PFSK-1 (cell line): ENCODE measurements around the gene TMC3.

Source experiments
- FOXP2 ChIP-seq: optimal IDR thresholded peaks from 2 replicates; pipeline ENCODE3; 2011; ENCODE audit warnings: borderline replicate concordance, control low read depth, inconsistent platforms; ENCODE audit not compliant: insufficient read depth; ENCODE audit errors: extremely low read length, extremely low read depth
- POLR2AphosphoS5 ChIP-seq: IDR thresholded peaks from 2 replicates; pipeline ENCODE4 v1.6.1; 2012; ENCODE audit warnings: low read depth, mild to moderate bottlenecking, control low read depth, low read length, moderate library complexity
- SIN3A ChIP-seq: IDR thresholded peaks from 2 replicates; pipeline ENCODE4 v1.6.1; 2012; ENCODE audit warnings: mild to moderate bottlenecking, low read length, moderate library complexity, borderline replicate concordance; ENCODE audit not compliant: insufficient read depth
- TAF1 ChIP-seq: IDR thresholded peaks from 2 replicates; pipeline ENCODE4 v1.6.1; 2012; ENCODE audit warnings: low read length, control low read depth, borderline replicate concordance; ENCODE audit not compliant: insufficient read depth
- TF ChIP-seq, protein P1 (sequence below), 2 experiments: IDR thresholded peaks; 2 replicates each; pipeline versions ENCODE4 v1.6.1 to v1.8.0; 2011 to 2012; ENCODE audit warnings: low read depth in 2 of 2, low read length in 2 of 2, control low read depth in 1 of 2, inconsistent platforms in 1 of 2, mild to moderate bottlenecking in 1 of 2, moderate library complexity in 1 of 2; ENCODE audit not compliant: insufficient read depth in 1 of 2

Gene TMC3

GRCh38 chr15:81388436-81388770 is 14.4 kb upstream of the TMC3 start:
- TF ChIP-seq FOXP2 (no peak), TAF1 (no peak), SIN3A (no peak)

GRCh38 chr15:81387621-81388435 is 13.8 kb upstream of the TMC3 start:
- no peak for TF ChIP-seq SIN3A
- no peak for TF ChIP-seq TAF1
- TF ChIP-seq FOXP2 = no peak
- TF ChIP-seq, protein P1, sequence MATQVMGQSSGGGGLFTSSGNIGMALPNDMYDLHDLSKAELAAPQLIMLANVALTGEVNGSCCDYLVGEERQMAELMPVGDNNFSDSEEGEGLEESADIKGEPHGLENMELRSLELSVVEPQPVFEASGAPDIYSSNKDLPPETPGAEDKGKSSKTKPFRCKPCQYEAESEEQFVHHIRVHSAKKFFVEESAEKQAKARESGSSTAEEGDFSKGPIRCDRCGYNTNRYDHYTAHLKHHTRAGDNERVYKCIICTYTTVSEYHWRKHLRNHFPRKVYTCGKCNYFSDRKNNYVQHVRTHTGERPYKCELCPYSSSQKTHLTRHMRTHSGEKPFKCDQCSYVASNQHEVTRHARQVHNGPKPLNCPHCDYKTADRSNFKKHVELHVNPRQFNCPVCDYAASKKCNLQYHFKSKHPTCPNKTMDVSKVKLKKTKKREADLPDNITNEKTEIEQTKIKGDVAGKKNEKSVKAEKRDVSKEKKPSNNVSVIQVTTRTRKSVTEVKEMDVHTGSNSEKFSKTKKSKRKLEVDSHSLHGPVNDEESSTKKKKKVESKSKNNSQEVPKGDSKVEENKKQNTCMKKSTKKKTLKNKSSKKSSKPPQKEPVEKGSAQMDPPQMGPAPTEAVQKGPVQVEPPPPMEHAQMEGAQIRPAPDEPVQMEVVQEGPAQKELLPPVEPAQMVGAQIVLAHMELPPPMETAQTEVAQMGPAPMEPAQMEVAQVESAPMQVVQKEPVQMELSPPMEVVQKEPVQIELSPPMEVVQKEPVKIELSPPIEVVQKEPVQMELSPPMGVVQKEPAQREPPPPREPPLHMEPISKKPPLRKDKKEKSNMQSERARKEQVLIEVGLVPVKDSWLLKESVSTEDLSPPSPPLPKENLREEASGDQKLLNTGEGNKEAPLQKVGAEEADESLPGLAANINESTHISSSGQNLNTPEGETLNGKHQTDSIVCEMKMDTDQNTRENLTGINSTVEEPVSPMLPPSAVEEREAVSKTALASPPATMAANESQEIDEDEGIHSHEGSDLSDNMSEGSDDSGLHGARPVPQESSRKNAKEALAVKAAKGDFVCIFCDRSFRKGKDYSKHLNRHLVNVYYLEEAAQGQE (IDR thresholded peaks at IDR 0.05; ENCODE audit: insufficient read depth in 1 of 2, low read depth in 2 of 2, low read length in 2 of 2) = no peak
- no peak for TF ChIP-seq POLR2AphosphoS5

GRCh38 chr15:81386947-81387346 is 12.9 kb upstream of the TMC3 start:
- TF ChIP-seq TAF1 = no peak
- TF ChIP-seq, protein P1 (IDR thresholded peaks at IDR 0.05; ENCODE audit: insufficient read depth in 1 of 2, low read depth in 2 of 2, low read length in 2 of 2) = no peak
- no peak for TF ChIP-seq FOXP2
- no peak for TF ChIP-seq SIN3A
- TF ChIP-seq POLR2AphosphoS5 = no peak

DNA sequence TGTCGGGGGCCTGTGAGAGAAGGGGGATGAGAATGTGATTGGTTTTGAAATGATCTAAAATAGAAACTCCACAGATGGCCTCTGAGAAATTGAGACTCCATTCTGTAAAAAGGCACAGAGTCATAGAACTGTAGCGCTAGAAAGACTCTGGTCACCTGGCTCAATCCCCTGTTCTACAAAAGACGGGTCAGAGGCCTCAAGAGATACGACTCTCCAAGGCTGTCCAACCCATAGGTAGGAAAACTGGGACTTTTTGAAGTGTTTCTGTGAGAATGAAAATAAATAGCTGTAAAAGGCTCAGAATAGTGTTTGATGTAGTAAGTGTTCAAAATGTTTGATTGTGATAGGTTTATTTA is 11.7 kb upstream of the TMC3 start:
- TF ChIP-seq SIN3A (no peak), TAF1 (no peak), FOXP2 (no peak), POLR2AphosphoS5 (no peak)
- TF ChIP-seq, protein P1 (IDR thresholded peaks at IDR 0.05; ENCODE audit: insufficient read depth in 1 of 2, low read depth in 2 of 2, low read length in 2 of 2) = no peak

GRCh38 chr15:81384891-81385720 is 11.1 kb upstream of the TMC3 start:
- TF ChIP-seq POLR2AphosphoS5 = no peak
- TF ChIP-seq FOXP2 = no peak
- TF ChIP-seq, protein P1 (IDR thresholded peaks at IDR 0.05; ENCODE audit: insufficient read depth in 1 of 2, low read depth in 2 of 2, low read length in 2 of 2) = no peak
- no peak for TF ChIP-seq SIN3A
- no peak for TF ChIP-seq TAF1
